Activated naive CD4-positive, alpha-beta T cell treated with anti-CD3 and anti-CD28 coated beads, Interleukin-2, amount 50 U/mL, for 16 hours (primary cell): Measurements from ENCODE around the gene OR5AK2.
"Not testable (repeated sequence)": the region's sequence is repeated elsewhere in the genome, so short reads cannot be mapped to it uniquely, and the experiment has no call there.

Experiments
- DNase-seq: peaks from one replicate; pipeline ENCODE4 v3.0.0-alpha.2; 2020

Gene OR5AK2, protein sequence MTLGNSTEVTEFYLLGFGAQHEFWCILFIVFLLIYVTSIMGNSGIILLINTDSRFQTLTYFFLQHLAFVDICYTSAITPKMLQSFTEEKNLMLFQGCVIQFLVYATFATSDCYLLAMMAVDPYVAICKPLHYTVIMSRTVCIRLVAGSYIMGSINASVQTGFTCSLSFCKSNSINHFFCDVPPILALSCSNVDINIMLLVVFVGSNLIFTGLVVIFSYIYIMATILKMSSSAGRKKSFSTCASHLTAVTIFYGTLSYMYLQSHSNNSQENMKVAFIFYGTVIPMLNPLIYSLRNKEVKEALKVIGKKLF

DNA sequence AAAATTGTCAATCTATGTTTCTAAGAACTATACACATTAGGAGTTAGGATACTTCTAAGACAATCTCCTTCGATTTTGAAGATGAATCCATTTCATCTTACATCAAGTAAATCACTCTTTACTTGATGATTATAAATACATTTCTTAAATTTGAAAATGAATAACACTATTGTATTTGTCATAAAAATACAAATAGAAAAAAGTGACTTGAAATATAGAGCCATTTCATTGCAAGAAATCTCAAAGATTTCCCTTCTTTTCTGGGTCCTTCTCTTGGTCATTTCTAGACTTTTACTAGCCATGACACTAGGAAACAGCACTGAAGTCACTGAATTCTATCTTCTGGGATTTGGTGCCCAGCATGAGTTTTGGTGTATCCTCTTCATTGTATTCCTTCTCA, at the start of gene OR5AK2:
TSS of gene OR5AK2 (plus strand) at position 301 of the 400 bp plus-strand sequence. CDS start at position 301, 0 bp downstream.
- no peak for DNase-seq

DNA sequence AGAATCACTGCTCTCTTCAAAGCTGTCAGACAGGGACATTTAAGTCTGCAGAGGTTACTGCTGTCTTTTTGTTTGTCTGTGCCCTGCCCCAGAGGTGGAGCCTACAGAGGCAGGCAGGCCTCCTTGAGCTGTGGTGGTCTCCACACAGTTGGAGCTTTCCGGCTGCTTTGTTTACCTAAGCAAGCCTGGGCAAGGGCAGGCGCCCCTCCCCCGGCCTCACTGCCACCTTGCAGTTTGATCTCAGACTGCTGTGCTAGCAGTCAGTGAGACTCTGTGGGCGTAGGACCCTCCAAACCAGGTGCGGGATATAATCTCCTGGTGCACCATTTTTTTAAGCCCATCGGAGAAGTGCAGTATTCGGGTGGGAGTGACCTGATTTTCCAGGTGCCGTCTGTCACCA, 43.2 kb upstream of the OR5AK2 start:
- DNase-seq: not testable (repeated sequence)

DNA sequence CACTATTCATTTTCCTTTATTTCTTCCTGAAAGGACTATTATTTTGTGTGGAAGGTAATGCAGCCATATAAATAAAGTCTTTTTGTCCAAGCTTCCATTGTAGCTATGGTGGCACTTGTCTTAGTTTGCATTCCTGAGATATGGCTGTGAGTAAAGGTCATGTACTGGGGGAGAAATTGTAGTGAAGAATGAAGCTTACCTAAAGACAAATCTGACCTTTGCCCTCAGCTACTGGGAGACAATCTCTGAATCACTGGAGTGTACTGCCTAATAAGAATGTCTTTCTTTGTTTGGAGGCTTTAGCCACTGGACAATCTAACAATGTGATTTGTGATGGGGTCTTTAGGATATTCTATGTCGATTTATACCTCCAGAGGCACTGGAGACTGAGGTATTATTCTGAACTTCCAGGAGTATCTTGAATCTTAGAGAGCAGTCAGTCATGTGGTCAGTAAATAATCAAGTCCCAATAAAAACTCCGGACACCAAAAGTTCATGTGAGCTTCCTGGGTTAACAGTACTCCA, 39.7 kb upstream of the OR5AK2 start:
- no peak for DNase-seq

DNA sequence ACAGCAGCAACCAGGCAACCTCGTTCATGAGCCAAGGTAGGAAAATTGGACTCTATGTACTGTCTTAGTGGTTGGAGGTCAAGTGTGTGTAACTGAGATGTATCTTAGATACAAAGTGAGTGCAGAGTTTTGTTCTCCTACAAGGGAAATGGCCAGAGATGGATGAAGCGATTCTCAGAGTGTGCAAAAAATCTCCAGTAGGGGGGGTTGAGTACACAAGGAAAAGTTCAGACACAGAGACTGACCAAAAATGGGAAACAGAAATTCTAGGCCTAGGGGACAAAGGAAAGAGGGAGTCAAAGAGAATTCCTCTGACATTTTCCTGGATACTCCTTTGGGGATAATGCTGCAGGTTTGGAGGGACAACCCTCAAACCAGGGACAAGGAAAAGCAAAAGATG, 38.2 kb upstream of the OR5AK2 start:
- DNase-seq: no peak

DNA sequence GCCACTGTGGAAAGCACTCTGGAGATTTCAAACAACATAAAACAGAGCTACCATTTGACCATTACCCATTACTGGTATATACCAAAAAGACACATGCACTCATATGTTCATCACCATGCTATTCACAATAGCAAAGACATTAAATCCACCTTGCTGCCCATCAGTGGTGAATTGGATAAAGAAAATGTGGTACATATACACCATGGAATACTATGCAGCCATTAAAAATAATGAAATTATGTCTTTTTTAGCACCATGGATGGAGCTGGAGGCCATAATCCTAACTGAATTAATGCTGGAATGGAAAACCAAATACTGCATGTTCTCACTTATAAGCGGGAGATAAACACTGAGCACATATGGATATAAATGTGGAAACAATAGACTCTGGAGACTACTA, 34.8 kb upstream of the OR5AK2 start:
- DNase-seq: not testable (repeated sequence)

DNA sequence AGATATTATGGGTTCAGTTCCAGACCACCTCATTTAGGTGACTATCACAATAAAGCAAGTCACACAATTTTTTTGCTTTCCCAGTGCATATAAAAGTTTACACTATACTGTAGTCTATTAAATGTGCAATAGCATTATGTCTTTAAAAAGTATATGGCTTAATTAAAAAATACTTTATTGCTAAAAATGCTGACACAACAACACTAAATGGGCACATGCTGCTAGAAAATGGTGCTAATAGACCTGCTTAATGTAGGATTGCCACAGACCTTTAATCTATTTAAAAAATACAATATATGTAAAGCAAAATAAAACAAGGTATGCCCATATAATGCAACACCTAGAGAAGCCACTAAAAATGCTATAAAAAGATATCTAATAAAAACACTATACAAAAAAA, 27.1 kb upstream of the OR5AK2 start:
- no peak for DNase-seq

DNA sequence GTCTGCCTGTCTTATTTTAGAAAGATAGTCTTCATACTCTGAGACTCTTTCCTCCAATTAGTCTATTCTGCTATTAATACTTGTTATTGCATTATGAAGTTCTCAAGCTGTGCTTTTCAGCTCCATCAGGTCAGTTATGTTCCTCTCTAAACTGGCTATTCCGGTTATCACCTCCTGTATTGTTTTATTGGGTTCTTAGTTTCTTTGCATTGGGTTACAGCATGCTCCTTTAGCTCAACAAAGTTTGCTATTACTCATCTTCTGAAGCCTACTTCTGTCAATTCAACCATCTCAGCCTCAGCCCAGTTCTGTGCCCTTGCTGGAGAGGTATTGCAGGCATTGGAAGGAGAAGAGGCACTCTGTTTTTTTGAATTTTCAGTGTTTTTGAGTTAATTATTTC, 21.0 kb upstream of the OR5AK2 start:
- DNase-seq: no peak

DNA sequence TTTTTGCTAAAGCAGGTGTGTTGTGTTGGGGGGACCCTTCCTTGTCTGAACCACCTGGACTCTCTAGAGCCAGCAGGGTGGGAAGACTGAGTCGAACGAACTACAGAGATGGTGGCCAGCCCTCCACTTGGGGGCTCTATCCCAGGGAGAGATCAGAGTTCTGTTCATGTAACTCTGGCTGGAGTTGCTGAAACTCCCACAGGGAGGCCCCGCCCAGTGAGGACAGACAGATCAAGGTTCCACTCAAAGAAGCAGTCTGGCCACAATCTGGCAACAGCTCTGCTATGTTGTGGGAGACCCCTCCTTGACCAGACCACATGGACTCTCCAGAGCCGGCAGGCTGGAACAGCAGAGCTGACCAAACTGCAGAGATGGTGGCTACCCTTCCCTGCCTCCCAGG, 20.2 kb upstream of the OR5AK2 start:
- no peak for DNase-seq

DNA sequence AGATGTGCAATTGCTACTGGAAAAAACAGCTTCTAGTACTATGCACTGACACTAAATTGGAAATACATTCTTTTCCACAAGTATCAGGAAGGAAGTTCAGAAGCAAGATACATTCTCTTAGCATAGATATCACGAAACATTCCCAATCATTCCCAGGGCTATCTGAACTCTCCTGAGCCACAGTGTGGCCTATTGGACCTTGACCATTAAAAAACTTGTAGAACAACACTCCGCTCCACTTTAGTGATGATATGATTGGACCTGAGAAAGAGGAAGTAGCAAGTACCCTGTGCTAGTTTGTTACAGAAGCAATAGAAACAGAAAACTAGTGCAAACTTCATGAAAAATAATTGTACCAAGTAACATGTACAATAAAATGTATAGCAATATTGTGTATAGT, 11.4 kb upstream of the OR5AK2 start:
- no peak for DNase-seq

DNA sequence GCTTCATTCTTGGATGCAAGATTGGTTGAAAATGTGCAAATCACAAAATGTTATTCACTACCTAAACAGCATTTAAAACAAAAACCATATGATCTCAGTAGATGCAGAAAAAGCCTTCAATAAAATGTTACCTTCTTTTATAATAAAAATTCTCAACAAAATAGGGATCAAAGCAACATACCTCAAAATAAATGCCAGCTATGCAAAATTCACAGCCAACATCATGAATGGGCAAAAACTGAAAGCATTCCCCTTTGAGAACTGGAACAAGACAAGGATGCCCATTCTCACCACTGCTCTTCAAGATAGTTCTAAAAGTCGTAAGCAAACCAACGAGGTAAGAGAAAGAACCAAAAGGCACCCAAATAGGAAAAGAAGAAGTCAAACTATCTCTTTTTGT, 2.0 kb downstream of the OR5AK2 start:
- DNase-seq: no peak

DNA sequence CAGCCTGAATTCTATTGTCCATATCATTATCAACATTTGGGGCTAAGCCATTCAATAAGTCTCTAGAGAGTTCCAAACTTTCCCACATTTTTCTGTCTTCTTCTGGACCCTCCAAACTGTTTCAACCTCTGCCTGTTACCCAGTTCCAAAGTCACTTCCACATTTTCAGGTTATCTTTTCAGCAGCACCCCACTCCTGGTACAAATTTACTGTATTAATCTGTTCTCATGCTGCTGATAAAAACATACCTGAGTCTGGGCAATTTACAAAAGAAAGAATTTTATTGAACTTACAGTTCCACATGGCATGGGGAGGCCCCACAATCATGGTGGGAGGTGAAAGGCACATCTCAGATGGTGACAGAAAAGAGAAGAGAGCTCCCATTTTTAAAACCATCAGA, 5.8 kb downstream of the OR5AK2 start:
- DNase-seq: no peak

DNA sequence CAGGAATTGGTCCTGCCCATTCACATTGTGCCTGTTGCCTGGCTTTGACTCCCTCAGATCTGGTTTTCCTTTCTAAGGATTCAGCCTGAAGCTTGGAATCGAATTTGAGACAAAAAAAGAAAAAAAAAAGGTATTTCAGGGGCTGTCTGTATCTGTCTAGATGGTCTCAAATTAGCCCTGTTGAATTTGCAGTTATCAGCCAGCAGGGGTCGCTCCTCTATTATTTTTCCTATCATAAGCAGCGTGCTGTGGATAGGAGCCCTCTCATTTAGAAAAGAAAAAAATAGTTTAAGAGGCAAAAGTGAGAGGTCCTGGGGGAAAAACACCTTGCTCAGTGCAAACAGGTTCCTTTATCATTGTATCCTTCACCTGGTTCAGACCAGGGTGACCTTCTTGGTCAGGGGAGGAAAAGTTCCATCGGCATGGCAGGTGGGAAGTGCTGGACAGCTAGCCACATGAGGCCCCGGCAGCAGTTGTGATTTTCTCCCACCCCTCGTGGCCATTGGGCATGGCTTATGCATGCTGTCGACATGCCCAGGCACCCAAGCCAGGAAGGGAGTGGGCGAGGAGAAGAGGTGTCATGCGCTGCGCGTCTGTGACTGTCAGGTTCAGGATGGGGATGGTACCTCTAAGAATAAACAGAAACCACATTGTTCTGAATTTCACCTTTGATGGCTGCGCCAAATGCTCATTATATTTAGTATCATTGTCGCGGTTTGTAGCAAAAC, 13.1 kb downstream of the OR5AK2 start:
- DNase-seq: no peak

DNA sequence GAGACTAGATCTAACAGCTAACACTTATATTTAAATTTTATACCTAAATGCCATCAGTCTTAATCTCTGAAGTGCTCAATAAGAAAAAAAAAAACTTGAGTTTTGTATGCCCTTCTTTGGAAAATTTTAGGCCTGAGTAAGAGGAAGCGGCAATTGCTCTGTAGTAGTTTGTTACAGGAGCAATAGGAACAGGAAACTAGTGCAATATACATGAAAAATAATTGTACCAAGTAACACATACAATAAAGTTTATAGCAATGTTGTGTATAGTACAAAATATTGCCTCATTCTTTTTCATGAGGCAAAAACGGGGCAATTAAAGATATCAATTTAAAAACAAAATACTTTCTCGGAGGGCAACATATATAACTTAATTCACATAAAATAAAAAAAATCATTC, 19.7 kb downstream of the OR5AK2 start:
- DNase-seq: no peak

DNA sequence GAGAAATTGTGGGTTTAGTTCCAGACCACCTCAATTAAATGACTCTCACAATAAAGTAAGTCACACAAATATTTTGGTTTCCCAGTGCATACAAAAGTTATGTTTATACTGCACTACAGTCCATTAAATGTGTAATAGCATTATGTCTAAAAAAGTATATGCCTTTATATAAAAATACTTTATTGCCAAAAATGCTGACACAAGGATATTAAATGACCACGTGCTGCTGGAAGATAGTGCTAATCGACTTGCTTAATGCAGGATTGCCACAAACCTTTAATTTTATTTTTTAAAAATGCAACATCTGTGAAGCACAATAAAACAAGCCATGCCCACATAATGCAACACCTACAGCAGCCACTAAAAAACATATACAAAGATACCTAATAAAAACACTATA, 27.0 kb downstream of the OR5AK2 start:
- DNase-seq: no peak

DNA sequence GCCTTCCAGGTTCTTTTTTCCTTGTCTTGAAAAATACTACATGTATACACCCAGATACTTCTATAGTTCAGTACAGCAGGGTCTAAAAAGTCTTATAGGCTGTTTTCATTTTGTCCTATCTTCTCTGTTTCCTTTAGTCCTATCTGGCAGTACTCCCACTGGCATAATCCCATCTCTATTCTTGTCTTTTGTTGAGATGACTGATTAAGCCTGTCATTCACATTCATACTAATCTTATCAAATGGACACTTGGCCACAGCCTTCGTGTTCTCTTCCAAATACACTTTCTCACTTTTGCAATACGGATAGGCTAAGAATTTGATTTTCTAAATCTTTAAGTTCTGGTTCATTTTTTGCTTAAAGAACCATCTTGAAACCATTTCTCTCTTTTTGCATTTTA, 42.8 kb downstream of the OR5AK2 start:
- no peak for DNase-seq
